HuH-7.5 (cell line): Measurements from ENCODE around the gene HK3.

ENCODE experiments used
- DNase-seq: peaks from one replicate; pipeline ENCODE4 v3.0.0; 2011; ENCODE audit warnings: low spot score

Gene HK3, protein sequence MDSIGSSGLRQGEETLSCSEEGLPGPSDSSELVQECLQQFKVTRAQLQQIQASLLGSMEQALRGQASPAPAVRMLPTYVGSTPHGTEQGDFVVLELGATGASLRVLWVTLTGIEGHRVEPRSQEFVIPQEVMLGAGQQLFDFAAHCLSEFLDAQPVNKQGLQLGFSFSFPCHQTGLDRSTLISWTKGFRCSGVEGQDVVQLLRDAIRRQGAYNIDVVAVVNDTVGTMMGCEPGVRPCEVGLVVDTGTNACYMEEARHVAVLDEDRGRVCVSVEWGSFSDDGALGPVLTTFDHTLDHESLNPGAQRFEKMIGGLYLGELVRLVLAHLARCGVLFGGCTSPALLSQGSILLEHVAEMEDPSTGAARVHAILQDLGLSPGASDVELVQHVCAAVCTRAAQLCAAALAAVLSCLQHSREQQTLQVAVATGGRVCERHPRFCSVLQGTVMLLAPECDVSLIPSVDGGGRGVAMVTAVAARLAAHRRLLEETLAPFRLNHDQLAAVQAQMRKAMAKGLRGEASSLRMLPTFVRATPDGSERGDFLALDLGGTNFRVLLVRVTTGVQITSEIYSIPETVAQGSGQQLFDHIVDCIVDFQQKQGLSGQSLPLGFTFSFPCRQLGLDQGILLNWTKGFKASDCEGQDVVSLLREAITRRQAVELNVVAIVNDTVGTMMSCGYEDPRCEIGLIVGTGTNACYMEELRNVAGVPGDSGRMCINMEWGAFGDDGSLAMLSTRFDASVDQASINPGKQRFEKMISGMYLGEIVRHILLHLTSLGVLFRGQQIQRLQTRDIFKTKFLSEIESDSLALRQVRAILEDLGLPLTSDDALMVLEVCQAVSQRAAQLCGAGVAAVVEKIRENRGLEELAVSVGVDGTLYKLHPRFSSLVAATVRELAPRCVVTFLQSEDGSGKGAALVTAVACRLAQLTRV

DNA sequence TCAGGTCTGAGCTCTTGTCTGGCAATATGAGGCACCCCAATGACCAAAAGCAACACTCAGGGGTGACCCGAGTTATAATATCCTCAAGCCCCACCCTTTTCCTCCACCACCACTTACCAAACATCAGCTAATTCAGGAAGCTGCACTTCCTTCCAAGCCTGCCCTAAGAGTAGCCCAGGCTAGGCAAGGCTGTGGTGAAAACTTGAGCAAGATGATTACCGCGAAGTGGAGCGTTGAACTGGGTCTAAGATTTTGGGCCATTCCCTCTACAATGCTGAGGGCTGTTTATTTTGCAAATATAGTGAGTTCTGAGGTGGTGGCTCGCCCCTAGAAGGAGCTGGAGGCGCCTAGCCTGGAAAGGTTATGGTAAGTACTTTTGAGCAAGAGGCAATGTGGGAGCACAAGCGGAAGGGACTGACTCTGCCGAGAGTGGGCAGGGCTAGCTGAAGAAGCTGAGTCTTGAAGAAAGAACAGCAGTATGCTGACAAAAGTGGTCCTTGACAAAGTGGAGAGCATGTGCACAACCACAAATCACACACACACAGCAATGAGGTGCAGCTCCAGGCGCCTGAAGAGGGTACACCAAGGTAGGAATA lies at the start of gene HK3:
HK3 (minus strand) TSS at position 51 of the 596 bp plus-strand sequence. CDS start 3,187 bp downstream, outside the sequence.
- DNase-seq, result no peak

DNA sequence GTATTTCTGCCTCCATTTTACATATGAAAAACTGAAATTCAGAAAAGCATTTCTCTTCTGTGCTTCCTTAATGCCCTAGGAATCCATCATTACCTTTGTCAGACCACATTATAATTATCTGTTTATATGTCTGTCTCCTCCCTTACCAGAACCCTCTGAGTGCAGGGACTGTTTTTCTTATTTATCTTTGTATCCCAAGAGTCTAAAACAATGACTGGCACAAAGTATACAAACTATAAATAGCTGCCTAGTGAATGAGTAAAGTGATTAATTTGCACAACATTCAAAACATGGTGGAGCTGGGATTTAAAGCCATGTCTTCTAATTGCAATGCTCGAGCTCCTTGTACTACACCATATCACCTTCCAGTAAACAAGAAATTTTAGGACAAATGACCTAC lies 49.3 kb upstream of the HK3 start:
- no peak for DNase-seq

DNA sequence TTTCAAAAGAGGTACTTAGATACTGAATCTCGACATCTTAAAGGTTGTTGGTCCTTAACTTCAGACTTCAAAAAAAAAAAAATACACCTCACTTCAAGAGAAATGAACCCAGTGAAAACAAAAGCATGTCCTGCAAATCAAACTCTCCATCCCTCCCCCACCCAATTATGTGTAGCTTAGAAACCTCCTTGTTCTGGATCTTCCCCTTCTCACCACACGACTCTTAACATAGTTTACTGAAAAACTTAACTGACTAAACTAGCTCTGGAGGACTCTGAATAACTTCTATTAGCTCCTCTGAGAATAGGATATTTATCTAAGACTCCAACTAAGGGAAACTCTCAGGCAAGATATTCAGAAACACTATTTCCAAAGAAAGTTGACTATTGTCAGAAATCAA lies 48.7 kb upstream of the HK3 start:
- no peak for DNase-seq

DNA sequence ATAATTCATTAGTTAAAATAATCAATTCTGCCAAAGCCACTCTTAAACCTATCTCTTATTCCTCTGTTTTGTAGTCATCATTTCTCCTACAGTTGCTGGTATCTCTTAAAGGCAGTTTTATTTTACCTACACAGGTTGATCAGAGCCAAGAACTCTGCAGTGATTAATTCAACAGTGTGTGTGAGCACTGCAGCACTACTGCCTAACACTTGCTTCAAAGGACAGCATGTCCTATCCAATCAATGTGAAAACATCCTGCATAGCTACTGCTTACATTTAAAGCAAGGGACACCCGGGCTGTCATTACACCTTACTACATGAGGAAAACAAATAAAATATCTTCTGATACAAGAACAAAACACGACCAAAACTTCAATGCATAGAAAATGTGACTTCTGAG lies 45.1 kb upstream of the HK3 start:
- no peak for DNase-seq

DNA sequence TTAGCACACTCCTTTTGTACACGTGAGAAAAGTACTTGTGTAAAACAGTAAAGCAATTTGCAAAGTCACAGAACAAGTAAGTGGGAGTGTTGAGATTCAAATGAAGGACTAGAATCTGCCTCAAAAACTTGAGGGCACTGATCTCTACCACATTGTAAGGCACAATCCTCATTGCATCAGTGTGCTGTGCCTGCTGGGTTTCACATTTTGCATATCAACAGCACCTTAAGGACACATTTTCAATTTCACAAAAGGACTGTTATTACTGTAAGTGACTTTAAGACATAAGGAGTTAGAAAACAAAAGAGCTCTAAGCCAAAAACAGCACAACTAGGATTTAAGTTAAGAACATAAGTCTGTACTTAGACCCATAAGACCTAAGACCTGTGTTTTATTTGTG lies 44.7 kb upstream of the HK3 start:
- DNase-seq, result no peak

DNA sequence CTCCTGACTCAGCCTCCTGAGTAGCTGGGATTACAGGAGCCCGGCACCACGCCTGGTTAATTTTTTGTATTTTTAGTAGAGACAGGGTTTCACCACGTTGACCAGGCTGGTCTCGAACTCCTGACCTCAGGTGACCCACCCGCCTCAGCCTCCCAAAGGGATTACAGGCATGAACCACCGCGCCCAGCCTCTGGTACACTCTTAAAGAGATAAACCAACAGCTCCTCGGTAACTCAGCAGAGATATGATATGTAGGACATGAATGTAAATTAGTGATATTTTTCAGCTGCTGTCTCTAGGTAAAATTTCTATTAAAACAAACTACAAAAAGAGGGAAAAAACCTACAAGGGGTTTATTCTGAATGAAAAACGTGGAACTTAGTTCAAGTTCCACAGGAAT lies 42.8 kb upstream of the HK3 start:
- DNase-seq, result no peak

DNA sequence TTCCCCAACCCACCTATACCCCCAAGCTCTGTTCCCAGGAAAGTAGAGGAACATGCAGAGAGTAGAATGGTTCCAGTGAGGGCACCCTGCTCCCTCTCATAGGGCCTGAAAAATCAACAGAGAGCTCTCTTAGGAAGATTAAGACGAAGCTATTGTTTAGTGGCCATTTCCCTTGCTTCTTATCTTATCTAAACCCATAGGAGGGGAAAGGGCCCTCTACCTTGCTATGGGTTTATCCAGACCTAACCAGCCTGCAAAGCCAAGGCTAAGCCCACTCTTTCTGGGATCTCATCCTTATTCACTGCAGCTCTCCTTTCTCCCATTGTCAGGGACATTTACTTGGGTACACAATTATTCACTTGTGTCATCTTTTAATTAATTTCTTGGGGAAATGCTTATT lies 39.3 kb upstream of the HK3 start:
- DNase-seq, result no peak

DNA sequence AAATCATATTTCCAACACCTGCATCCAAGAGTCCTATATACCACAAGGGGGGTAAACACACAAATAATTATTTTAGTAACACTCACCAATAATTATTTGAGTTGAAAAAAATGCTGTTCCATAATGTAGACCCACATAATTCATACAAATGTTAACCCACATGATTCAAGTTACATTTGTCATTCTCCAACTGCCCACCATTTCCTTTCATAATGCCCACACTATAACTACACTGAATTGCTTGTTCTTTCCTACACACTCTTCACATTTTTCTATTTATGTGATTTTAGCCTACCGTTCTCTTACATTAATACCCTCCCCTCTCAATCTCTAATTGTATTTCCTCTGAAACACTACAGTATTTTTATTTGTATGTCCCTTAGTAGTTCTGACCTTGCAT lies 35.9 kb upstream of the HK3 start:
- DNase-seq, result no peak

DNA sequence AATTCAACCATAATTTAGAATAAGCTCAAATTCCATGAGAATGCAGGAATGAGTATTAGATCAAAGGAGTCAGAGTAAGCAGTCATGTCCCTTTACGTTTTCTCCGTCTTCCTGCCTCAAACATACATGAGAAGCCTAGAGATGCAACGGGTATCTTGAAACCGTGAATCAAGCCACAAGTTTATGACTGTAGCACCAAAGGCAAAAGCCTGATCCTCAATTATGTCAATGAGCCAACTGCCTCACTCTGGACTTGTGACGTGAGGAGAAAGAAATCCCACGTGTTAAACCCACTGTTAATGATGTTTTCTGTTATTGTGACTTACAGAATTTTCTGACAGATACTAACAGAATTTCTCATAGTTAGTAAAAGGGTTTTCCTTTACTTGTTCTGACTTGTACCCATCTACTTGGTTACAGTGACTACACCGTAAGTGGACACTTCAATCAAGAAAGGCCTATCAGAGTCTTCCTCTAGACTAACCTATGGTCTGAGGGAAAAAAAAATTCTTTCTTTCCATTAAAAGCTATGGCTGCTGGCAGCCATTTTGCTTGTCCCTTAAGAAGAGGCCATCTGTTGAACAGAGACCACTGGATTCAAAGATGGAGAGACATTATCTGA lies 35.3 kb upstream of the HK3 start:
- no peak for DNase-seq

DNA sequence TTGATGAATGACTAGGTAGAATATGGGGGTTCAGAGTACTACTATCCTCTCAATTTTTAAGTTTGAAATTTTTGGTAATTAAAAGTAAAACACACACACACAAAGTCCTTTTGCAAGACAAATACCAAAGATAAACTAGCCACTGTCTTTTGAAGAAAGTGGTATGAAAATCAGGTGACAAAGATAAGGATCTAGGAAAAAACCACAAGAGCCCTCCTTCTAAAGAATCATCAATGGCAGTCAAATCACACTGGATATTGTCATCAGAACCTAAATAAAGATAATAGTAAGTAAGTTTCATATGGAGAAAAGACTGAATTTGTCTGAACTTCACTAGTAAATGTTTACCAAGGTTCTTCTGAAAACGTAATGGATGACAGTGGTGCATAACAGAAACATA lies 30.5 kb upstream of the HK3 start:
- DNase-seq, result no peak

DNA sequence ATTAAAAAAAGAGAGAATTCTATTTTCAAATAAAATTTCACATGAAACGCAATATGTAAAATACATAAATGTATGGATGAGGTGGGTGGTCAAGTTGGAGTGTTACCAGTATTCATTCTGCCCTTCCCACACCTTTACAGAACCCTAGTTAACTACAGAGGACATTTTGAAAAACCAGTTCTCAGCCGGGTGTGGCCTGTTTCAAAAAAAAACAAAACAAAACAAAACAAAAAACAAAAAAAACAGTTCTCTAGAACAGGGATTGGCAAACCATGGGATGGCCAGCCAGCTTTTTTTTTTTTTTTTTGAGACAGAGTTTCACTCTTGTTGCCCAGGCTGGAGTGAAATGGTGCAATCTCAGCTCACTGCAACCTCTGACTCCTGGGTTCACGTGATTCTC lies 28.4 kb upstream of the HK3 start:
- no peak for DNase-seq

DNA sequence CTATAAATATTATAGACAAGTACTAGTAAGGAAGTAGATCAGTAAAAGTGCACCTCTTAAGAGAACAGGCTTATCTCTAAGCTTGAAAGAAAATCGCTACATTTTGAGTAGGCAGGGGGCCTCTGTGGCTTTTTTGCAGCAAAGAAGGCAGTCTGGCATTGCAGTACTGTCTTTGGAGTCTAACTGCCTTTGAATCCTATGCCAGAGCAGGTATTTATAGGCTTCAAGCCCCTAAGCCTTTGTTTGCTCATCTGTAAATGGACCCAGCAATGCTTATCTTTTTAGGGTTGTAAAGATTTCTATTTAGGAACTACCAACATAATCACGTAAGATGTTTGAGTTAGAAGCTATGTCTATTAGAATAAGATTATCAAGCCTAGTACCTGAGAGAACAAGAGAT lies 23.7 kb upstream of the HK3 start:
- no peak for DNase-seq

DNA sequence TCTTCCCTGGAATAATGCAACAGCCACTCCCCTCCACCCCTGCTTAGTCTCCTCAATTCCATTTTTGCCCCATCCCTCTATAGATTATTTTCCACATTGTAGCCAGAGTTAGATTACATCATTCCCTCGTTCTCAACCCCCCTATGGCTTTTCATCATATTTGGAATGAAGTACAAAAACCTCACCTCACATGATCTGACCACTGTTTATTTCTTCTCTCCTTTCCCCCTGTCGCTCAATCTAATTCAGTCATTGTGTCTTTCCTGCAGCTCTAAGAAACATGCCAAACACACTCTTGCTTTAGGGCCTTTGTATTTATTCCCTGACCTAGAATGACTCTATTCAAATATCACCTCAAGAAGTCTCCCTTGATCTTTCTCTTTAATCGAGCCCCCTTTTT lies 22.6 kb upstream of the HK3 start:
- DNase-seq, result no peak

DNA sequence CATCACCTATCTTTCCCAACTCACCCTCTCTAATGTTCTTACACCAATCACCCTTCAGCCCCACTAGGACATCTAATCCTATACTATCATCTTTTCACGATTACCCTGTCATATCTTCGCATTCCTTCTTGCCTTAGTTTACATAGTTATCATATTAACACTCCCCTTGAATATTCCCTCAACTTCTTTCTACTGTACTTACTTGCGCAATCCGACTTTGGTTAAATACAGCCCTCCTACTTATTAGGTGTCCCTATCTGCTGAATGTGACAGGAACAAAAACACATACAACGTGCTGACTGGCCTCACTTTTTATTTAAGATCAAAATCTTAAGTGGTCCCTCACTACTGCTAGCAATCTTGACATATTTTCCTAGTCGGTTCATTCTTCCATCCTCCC lies 19.5 kb upstream of the HK3 start:
- DNase-seq, result no peak

DNA sequence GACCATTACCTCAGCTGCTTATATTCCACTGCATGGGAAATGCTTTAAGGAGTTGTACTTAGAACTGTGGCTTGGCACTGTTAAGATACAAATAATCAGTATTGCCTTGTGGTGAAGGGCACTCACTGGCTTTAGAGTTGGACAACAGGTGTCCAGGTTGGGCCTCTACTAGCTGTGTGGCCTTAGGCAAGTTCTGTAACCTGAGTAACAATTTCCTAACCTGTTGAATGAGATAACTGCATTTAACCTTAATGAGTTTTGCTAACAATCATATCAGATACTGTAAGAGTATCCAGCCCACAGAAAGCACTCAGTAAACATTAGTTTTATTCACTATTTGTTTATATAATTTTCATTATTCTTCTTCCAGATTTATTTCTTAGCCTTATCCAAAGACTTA lies 17.2 kb upstream of the HK3 start:
- DNase-seq, result no peak

DNA sequence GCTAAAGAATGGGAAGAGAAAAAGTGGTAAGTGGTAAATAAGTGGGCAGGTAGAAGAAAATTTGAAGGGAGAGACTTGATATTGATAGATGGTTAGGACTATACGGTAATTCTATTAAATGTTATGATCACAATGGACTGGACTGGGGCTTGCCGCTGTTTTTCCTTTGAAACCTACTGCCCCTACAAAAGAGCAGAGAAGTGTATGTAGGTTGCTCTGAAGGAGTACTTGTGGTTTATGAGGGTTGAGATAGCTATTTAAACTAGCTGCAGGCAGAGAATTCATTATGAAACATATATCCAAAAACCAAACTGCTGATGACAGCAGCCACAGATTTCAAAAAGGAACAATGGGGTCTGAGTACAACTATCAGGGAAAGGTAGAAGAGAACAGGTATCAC lies 16.8 kb upstream of the HK3 start:
- no peak for DNase-seq

DNA sequence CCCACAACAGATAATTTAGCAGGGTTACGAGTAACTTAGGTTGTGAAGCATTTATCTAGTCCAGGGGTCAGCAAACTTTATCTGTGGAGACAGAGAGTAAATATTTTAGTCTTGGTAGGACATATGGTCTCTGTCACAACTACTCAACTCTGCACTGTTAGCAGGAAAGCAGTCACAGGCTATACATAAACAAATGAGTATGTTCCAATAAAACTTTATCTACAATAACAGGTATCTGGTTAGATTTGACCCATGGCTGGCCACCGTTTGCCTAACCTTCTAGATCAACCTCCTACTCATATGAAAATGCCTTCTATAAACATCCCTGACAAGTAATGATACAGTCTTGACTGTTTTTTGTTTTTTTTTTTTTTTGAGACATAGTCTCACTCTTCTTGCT lies 13.0 kb upstream of the HK3 start:
- DNase-seq, result no peak

DNA sequence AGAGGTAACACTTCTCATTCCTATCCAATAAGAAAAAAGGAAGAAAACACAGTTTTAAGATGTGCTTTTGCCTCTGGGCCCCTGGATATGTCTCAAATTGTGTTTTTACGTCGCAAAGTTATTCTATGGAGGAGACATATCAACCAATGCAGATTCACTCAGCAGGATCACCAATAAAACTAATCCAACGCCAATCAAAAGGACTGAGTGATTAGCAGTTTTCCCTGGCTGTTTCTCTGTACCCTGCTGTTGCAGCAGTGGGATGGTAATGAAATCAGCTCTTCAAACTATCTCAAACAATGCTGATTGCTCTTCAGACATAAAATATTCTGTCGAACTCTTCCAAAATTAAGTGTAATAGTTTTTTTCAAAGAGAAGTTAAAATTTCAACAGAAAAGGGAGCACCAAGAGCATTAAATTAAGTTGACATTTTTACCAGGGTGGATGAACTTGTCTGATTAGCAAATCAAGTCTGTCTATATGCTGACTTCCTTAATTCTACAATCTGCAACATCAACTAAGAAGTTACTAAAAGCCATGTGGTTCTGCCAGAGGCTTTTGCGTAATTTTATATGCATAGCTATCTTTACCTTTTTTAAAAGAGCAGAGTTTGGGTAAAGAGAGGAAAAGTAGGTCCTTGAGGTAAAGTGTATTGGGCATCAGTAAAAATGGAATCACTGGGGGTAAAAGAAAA lies 9.7 kb upstream of the HK3 start:
- DNase-seq, result no peak

DNA sequence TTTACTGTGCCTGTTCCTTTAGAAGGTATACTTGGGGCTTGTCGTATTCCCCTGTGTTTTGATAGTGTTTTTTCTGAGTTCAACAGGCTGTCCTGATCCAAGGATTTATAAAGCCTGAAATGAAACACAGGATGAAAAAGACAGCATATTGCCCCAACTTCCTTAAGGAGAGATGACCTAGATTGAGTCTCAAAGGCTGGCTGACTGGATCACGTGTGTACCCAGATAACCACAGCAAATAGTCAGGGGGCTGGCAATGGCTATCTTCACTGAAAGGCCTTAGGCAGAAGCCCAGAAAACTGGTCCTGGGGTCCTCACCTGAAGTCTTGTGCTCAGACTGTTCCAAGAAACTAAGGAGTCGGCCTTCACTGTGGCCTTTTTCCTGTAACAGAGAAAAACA lies 7.7 kb upstream of the HK3 start:
- no peak for DNase-seq

DNA sequence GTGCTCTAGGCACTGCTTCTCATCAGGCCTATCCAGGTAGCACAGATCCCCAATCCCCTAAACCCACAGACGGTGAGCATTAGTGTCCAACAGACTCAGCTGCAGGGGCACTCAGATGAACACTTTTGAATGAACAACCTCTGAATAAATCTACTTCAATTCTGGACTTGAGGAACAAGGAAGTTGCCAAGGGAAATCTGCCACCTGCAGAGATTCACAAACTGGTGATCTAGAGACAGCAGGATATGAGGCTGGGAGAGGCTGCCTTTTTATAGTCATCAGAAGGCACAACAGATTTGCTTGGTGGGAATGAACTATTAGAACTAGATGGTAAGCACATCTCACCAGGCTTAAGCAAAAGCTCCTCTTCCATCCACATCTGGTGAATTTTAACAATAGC lies 7.0 kb upstream of the HK3 start:
- no peak for DNase-seq

DNA sequence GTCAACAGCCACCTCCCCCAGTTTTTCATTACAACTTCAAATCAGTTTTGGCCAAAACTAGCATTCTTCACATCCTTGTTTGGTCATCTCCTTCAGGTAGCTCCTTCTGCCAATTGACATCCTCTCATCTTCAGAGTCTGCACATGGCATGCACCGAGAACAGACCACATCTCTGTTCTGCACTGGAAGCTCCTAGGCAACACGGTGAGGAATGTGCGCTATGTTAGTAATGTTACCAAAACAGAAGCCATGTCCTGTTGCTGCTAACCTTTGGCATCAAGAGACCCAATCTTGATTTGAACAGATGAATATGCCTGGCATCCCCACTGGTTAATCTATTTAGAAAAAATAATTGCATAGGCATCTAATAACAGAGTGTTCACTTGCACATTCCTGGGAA lies 5.1 kb upstream of the HK3 start:
- no peak for DNase-seq
